Jurkat, Clone E6-1 (cell line): ENCODE data around the gene NAPB.

Experiments
- DNase-seq: peaks from one replicate; pipeline ENCODE4 v3.0.0-alpha.2; 2011; ENCODE audit warnings: low read depth, low spot score
- H3K4me3 ChIP-seq: 2 replicates; pipeline ENCODE4 v1.5.1; 2011; ENCODE audit warnings: mild to moderate bottlenecking, low read length, control low read depth, moderate library complexity

Gene NAPB

GRCh38 chr20:23375827-23376226 is 45.5 kb downstream of the NAPB start:
- DNase-seq: no peak
- no peak overlapping the region for H3K4me3 ChIP-seq

GRCh38 chr20:23374441-23374840 is 46.8 kb downstream of the NAPB start:
- DNase-seq: no peak
- H3K4me3 ChIP-seq: no peak overlapping the region

DNA sequence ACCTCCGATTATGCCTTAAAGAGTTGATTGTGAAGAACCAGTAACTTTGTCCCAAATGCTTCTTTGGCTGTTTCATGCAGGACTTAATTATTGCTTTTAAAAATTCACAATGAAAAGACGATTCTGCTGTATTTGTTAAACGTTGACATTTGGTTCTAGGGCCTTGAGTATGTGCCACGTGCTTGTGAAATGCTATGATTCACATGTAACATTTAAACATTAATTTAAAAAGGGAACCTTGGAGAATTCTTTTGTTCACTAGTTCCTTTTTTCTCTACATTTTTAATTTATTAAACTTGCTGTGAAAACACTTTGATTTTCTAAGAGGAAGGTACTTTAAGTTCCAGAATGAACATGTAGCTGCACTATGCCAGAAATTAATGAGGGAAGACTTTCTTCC is 49.8 kb downstream of the NAPB start:
- no peak overlapping the region for H3K4me3 ChIP-seq
- DNase-seq: no peak

DNA sequence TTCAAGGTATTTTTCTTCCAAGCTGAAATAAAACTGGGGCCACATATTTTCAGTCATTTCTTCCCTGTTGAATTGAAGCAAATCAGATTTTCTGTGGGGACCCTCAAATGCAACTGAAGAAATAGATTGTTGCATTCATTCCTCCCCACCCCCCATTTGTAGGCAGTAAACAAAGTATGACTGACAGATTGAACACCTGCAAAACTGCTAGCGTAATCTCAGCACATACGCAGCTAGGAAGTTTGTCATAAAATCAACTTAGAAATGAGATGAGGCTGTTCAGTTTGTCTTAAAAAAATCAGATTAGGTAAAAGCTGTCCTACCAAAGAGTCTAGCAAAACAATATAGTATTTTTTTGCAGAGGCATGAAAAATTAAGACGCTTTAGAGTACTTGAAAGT is 50.4 kb downstream of the NAPB start:
- H3K4me3 ChIP-seq: no peak overlapping the region
- no peak for DNase-seq

DNA sequence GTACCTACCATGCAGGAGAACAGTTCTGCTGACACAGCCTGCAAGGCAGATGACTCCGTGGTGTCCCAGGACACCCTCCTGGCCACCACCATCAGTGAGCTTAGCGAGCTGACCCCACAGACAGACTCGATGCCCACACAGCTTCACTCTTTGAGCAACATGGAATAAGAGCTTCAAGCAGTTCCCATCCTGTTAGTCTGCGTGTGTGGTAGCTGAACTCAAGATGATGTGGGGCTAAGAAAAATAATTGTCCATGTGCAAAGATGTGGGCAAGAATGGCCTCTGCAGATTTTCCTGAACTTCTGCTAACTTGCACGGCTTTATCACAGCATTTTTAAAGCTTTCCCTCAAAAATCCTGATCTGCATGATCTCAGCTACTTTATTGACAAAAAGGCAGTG is 51.0 kb downstream of the NAPB start:
- DNase-seq: no peak
- no peak overlapping the region for H3K4me3 ChIP-seq

GRCh38 chr20:23369072-23369823 is 52.0 kb downstream of the NAPB start:
- DNase-seq: no peak
- H3K4me3 ChIP-seq: no peak overlapping the region

DNA sequence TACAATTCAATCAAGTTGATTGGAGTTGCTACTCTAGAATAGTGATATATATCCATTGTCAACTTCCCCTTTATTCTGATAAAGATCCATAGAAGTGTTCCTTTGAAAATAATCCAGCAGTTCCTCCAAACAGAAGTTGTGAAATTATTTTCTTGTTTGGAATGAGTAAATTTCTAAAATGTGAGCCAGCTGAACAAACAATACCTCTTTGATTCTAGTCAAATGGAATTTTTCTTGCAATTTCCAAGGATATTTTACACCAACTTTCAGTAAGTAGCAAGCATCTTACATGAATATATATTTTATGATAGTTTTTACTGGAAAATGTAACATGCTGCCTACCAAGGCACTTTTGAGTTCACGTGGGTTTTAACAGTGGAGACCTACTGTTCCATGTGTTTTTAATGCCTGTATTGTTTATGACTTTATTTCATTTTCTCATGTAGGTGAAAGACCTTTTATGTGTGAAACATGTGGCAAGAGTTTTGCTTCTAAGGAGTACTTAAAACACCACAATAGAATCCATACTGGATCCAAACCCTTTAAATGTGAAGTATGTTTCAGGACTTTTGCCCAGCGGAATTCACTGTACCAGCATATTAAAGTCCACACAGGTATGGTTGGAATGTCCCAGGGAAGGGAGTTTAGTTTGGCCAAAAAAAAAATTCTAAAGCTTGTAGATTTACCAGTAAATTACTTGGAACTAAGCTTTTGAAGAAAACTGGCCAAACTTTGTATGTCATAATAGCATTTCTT is 52.8 kb downstream of the NAPB start:
- DNase-seq: no peak
- H3K4me3 ChIP-seq: no peak overlapping the region

- H3K4me3 ChIP-seq: no peak overlapping the region
- no peak for DNase-seq
Measured at GRCh38 chr20:23367770-23368169, 53.5 kb downstream of the NAPB start.

DNA sequence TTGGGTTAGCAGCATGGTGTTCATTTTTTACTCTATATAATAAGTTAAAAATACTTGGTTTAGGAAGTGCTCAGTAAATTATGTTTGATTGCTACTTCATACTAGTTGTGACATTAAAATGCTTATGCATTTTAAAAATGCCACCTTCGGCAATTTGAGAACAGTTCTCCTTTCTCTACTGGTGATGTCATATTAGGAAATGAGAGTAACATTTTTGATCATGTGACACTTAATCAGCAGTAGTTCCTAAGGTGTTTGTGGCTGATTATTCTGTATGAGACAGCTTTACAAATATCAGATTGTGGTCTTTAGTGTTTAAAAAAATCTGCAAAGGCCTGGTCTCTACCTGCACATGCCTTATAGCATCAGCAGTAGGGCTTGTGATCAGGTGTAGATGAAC is 54.9 kb downstream of the NAPB start:
- DNase-seq: no peak

DNA sequence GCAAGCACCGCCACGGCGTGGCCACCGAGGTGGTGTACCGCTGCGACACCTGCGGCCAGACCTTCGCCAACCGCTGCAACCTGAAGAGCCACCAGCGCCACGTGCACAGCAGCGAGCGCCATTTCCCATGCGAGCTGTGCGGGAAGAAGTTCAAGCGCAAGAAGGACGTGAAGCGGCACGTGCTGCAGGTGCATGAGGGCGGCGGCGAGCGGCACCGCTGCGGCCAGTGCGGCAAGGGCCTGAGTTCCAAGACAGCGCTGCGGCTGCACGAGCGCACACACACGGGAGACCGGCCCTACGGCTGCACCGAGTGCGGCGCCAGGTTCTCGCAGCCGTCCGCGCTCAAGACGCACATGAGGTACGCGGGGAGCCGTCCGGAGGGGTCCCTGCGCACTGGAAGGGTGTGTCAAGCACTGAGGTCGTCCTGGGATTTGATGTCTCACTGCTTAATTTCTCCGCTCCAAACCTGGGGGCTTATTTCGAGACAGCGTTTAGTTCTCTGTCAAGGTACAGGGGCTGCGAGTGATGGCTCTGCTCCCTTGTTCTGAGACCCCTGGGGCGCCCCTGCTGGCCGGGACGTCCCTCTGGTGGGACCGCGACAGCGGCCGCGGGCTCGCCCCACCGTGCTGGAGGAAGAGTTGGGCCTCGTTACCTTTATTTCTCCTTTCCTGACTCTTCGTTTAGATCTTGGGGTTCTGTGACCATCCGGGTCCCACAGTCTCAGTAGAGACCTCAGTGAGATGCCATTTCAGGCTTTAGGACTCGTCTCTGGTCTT is 55.7 kb downstream of the NAPB start:
- DNase-seq: no peak
- no peak overlapping the region for H3K4me3 ChIP-seq

More for the DNA sequence above, 54.9 kb downstream of the NAPB start:
- H3K4me3 ChIP-seq: no peak overlapping the region

GRCh38 chr20:23363257-23363649 is 58.0 kb downstream of the NAPB start:
- peak overlapping the region; percentile 80 for H3K4me3 ChIP-seq
- no peak for DNase-seq

DNA sequence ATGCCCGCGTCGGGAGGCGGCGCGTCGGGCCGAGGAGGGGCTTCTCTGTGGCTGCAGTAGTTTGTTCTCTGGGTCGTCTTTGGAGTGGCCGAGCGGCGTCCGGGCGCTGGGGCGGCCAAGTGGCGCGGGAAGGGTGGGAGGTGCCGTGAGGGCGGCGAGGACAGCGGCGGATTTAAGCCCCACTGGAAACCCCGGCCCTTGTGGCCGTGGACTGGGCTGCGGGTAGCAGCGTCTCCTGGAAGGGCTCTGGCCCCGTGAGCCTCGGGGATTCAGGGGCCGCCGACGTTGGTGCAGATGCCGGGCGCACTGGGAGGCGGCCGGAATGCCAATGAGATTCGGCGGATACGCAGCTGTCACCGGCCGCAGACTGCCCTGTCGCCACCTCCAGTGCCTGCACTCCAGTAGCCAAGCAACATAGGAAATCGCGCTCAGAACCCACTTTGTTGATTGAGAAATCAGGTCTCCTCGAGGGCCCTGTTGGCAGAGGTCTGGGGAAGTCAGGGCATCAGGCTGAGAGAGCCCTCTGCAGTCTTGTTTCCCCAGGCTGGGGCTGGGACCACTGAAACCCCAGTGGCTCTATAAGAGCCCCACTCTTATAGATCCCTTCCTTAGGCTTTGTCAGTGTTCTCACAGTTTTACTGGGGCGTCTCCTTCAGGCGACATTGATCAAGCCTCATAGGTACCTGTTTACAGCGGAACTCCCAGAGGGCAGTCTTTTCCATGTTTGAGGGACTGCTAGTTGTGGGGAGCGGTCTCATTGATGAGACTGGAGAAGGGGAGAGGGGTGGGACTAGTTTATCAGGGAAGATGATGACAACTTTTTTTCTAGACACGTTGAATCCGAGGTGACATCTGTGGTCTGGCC is 58.7 kb downstream of the NAPB start:
- peak overlapping the region; percentile 80 for H3K4me3 ChIP-seq
- no peak for DNase-seq

DNA sequence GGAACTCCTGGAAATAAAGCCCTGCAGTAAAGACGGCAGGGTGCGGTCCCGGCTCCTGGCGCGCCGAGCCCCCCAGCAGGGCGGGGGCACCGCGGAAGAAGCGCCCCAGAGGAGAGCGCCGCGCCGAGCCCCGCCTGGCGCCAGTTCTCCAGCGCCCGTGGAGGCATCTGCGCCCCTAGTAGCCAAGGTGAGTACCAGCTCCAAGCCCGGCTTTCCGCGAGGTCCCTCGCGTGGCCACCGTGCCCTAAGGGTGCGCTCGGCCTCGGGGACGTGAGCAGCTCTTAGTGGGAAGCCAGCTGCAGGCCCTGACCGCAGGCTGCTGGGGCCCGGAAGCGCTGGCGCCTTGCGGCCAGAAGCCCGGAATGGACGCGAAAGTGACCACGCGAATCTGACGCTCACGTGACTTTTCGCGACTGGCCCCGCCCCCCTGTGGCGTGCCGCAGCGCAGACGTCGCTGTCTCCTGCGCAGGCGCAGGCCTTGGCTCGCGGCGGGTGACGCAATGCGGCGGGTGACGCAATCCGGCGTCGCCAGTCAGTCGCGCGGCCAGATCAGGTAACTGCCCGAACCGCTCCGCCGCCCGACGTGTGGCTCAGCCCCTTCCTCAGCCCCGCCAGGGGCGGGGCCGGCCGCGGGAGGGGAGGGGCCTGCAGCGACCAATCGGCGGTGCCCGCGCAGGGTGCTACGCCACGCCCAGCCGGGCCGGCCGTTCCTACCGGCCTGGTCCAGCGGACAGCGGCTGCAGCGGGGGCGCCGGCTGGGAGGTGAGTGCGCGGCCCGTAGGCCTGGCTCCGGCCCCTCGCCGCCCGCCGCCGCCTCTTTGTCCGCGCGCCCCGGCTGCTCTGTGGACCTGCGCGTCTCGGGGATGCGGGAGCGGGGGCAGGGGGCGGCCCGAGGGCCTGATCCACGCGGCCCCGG is 59.6 kb downstream of the NAPB start, which contains the start of gene GZF1:
Gene GZF1 (plus strand): TSS at position 707 of the 916 bp plus-strand sequence. CDS start 2,202 bp downstream, outside the sequence.
- peak within 1 kb of the TSS; percentile 82 for H3K4me3 ChIP-seq

GRCh38 chr20:23361119-23361475 is 60.2 kb downstream of the NAPB start:
- no peak for DNase-seq
- peak overlapping the region; percentile 82 for H3K4me3 ChIP-seq

More for the DNA sequence above, 59.6 kb downstream of the NAPB start, which contains the start of gene GZF1:
- peak; percentile 93 for DNase-seq

DNA sequence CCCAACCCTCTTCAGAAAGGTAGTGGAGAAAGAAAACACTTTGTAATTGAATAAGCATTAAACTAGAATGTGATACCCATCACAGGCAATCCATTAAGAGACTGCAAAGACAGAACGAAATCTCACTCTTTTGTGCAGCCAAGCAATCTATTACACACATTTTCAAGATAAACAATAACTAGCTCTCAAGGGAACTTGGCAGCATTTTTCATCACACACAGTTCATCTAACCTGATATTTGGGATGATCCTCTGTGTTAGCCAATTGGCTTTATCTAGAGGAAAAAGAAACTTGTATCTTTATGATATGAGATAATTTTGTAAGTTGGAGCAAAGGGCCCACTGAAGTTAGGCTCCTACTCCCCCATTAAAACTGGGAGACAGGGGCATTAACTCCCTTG is 60.8 kb downstream of the NAPB start:
- no peak overlapping the region for H3K4me3 ChIP-seq
- DNase-seq: no peak

GRCh38 chr20:23358923-23359593 is 62.2 kb downstream of the NAPB start:
- no peak for DNase-seq
- no peak overlapping the region for H3K4me3 ChIP-seq

DNA sequence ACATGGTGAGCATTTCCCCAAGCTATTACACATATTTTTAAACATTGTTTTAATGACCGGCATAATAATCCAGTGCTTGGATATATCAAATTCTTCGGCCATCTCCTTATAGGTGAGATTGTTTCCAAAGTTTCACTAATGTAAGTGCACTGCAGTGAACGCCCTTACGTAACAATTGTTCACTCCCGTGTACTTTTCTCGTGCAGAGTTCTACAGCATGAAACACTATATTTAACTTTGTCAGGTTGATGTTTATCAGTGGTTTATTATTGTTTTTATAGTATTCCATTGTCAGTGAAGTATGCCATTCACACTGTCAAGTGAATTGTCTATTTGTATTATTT is 62.8 kb downstream of the NAPB start:
- DNase-seq: no peak
- peak overlapping the region; percentile 48 for H3K4me3 ChIP-seq
